GM21737 (cell line): ENCODE results near the gene COPA.
A peak's percentile ranks its signal among the peaks of the same experiment; 100 is the strongest.
"Not testable (repeated sequence)": the region's sequence is repeated elsewhere in the genome, so short reads cannot be mapped to it uniquely, and the experiment has no call there.

ENCODE experiments used
- ATAC-seq: cut with Tn5 transposase; IDR thresholded peaks from one replicate; pipeline ENCODE4 v1.9.1; 2021; ENCODE audit warnings: mild to moderate bottlenecking, moderate library complexity; ENCODE audit not compliant: unreplicated experiment

Gene COPA

GRCh38 chr1:160328184-160328583 is 14.9 kb downstream of the COPA start:
- no peak for ATAC-seq

GRCh38 chr1:160326418-160326817 is 16.6 kb downstream of the COPA start:
- no peak for ATAC-seq

- no peak for ATAC-seq
Measured at GRCh38 chr1:160325252-160325651, 17.8 kb downstream of the COPA start.

GRCh38 chr1:160322831-160323230 is 20.2 kb downstream of the COPA start:
- ATAC-seq = no peak

- ATAC-seq = no peak
Measured at GRCh38 chr1:160315359-160315758, 27.7 kb downstream of the COPA start.

- no peak for ATAC-seq
Measured at GRCh38 chr1:160309571-160309970, 33.5 kb downstream of the COPA start.

GRCh38 chr1:160309185-160309557 is 33.9 kb downstream of the COPA start:
- ATAC-seq = no peak

GRCh38 chr1:160308451-160309184 is 34.4 kb downstream of the COPA start:
- no peak for ATAC-seq

- no peak for ATAC-seq
Measured at GRCh38 chr1:160307118-160307791, 35.8 kb downstream of the COPA start.

- no peak for ATAC-seq
Measured at GRCh38 chr1:160300173-160300572, 42.9 kb downstream of the COPA start.

- ATAC-seq = no peak
Measured at GRCh38 chr1:160296036-160296435, 47.0 kb downstream of the COPA start.

- no peak for ATAC-seq
Measured at GRCh38 chr1:160293020-160293968, 49.8 kb downstream of the COPA start.

- ATAC-seq = no peak
Measured at GRCh38 chr1:160291248-160292220, 51.5 kb downstream of the COPA start.

- ATAC-seq = not testable (repeated sequence)
Measured at GRCh38 chr1:160287769-160288168, 55.3 kb downstream of the COPA start.

GRCh38 chr1:160285506-160285905 is 57.5 kb downstream of the COPA start:
- ATAC-seq = no peak

- ATAC-seq = peak; percentile 96
Measured at GRCh38 chr1:160284782-160285344, 58.2 kb downstream of the COPA start, which contains the start of gene PEX19. TSS of gene PEX19 (minus strand) at chr1:160285133. CDS start at chr1:160285124, 9 bp downstream.

GRCh38 chr1:160284220-160284781 is 58.7 kb downstream of the COPA start:
- ATAC-seq = peak; percentile 11

- ATAC-seq = no peak
Measured at GRCh38 chr1:160282807-160283206, 60.2 kb downstream of the COPA start.

- no peak for ATAC-seq
Measured at GRCh38 chr1:160277987-160278386, 65.1 kb downstream of the COPA start.
